HepG2 (cell line): ENCODE results near the gene GRID1. TPM values are rescaled to one million over a fixed set of nuclear protein-coding genes. Genes with fewer than 3 reads are reported as not detected.

Experiments
- ATAC-seq: fragments of 200-7000 bp; cut with Tn5 transposase; 3 replicates; pipeline ENCODE4 v1.9.1; 2020; ENCODE audit warnings: mild to moderate bottlenecking, moderate library complexity
- BruUV-seq: library from RNA; stranded (reverse); fragments of 400-500 nt; replicated peaks from 2 replicates; lab custom pipeline; 2021; lab: Mats Ljungman, UMichigan
- CTCF ChIA-PET: fragments of 300-600 bp; formaldehyde crosslinking; extraction: SDS; loops from one replicate; lab custom pipeline; 2021; ENCODE audit warnings: low total read pairs, inconsistent platforms, low intra/inter-chr PET ratio; lab: Yijun Ruan, JAX
- POLR2A ChIA-PET: fragments of 350-600 bp; sonication (Branson Sonifier 250); formaldehyde crosslinking; loops from one replicate; lab custom pipeline; 2020; ENCODE audit warnings: antibody characterized with exemption, inconsistent platforms; lab: Yijun Ruan, JAX
- DNase-seq: peaks from one replicate; pipeline ENCODE4 v3.0.0-alpha.2; 2015; ENCODE audit warnings: low spot score
- FAIRE-seq: peaks from 3 replicates; lab custom pipeline; 2011; peaks lifted over from hg19 to GRCh38; lab: Jason Lieb, UNC
- H2AFZ ChIP-seq: one replicate; pipeline ENCODE4 v1.6.1; 2011; ENCODE audit warnings: low read length, inconsistent platforms
- H3K27ac ChIP-seq: fragments of 300-600 bp; 3 replicates; pipeline ENCODE4 v1.8.0; 2011; ENCODE audit warnings: mixed run types, mild to moderate bottlenecking, mixed read lengths, low read length, inconsistent platforms; ENCODE audit not compliant: insufficient read depth; ENCODE audit errors: extremely low read length
- H3K27me3 ChIP-seq, 2 experiments: fragments of 200-600 bp in 1 of 2; 2 replicates in 1 of 2; 3 replicates in 1 of 2; pipeline versions ENCODE4 v1.6.0 to v1.8.0; 2011; ENCODE audit warnings: low read length in 2 of 2, mild to moderate bottlenecking in 2 of 2, moderate library complexity in 2 of 2, inconsistent platforms in 1 of 2; ENCODE audit not compliant: insufficient read depth in 2 of 2, control insufficient read depth in 1 of 2
- H3K36me3 ChIP-seq, 2 experiments: fragments of 200-600 bp in 1 of 2; replicated peaks in 1 of 2; 2 replicates in 1 of 2; 3 replicates in 1 of 2; pipeline versions ENCODE4 v1.5.1 to v1.8.0; 2011; ENCODE audit warnings: low read length in 2 of 2, inconsistent platforms in 1 of 2; ENCODE audit not compliant: insufficient read depth in 2 of 2, control insufficient read depth in 1 of 2
- H3K4me1 ChIP-seq: 2 replicates; pipeline ENCODE4 v1.5.1; 2012; ENCODE audit warnings: low read length, inconsistent platforms; ENCODE audit not compliant: insufficient read depth
- H3K4me2 ChIP-seq: 2 replicates; pipeline ENCODE4 v1.6.0; 2011; ENCODE audit warnings: low read depth, low read length, inconsistent platforms
- H3K4me3 ChIP-seq, 3 experiments: fragments of 200-600 bp in 1 of 3; sonication (generic), shearing (Covaris generic) in 1 of 3; replicated peaks in 1 of 3; 2 replicates each; pipeline ENCODE4 v1.5.1; 2011 to 2016; ENCODE audit warnings: low read length in 3 of 3, inconsistent platforms in 2 of 3, low read depth in 2 of 3, mild to moderate bottlenecking in 2 of 3, control low read depth in 1 of 3, mixed read lengths in 1 of 3; ENCODE audit not compliant: insufficient read depth in 1 of 3
- H3K79me2 ChIP-seq: one replicate; pipeline ENCODE4 v1.6.1; 2011; ENCODE audit warnings: low read length, inconsistent platforms; ENCODE audit not compliant: insufficient read depth
- H3K9ac ChIP-seq: 2 replicates; pipeline ENCODE4 v1.6.0; 2011; ENCODE audit warnings: mild to moderate bottlenecking, low read depth, low read length, inconsistent platforms; ENCODE audit not compliant: insufficient read depth
- H3K9me3 ChIP-seq: 2 replicates; pipeline ENCODE4 v1.5.1; 2012; ENCODE audit warnings: mild to moderate bottlenecking, low read length
- H4K20me1 ChIP-seq: 2 replicates; pipeline ENCODE4 v1.6.0; 2011; ENCODE audit warnings: inconsistent platforms, mild to moderate bottlenecking, low read length, moderate library complexity; ENCODE audit not compliant: insufficient read depth
- CC2D1A ChIP-seq: sonication (generic); formaldehyde crosslinking; IDR thresholded peaks from 2 replicates; pipeline ENCODE4 v1.8.1; 2023; ENCODE audit warnings: mild to moderate bottlenecking, missing genetic modification reagents
- DR1 ChIP-seq: sonication (generic); formaldehyde crosslinking; IDR thresholded peaks from 2 replicates; pipeline ENCODE4 v1.8.0; 2021; ENCODE audit warnings: mild to moderate bottlenecking, missing genetic modification reagents, inconsistent platforms
- KDM2A ChIP-seq: sonication (generic); formaldehyde crosslinking; IDR thresholded peaks from 2 replicates; pipeline ENCODE4 v1.4.0; 2020; ENCODE audit warnings: low read depth, missing genetic modification reagents, borderline replicate concordance
- MAFK ChIP-seq, 2 experiments: IDR thresholded peaks in 1 of 2; conservative IDR thresholded peaks in 1 of 2; 2 replicates each; pipeline ENCODE4 v1.6.1; 2011; ENCODE audit warnings: improper control_type of control experiment in 2 of 2, low read length in 2 of 2
- MATR3 ChIP-seq: sonication (generic); formaldehyde crosslinking; IDR thresholded peaks from 2 replicates; pipeline ENCODE4 v1.4.0; 2020; ENCODE audit warnings: missing genetic modification reagents
- SIN3B ChIP-seq: fragments of 150-350 bp; IDR thresholded peaks from 2 replicates; pipeline ENCODE4 v1.6.1; 2014; ENCODE audit warnings: low read length
- SMAD3 ChIP-seq: sonication (generic); formaldehyde crosslinking; IDR thresholded peaks from 2 replicates; pipeline ENCODE4 v1.4.0; 2020; ENCODE audit warnings: missing genetic modification reagents
- SMC3 ChIP-seq: IDR thresholded peaks from 2 replicates; pipeline ENCODE4 v1.6.1; 2011; ENCODE audit warnings: low read length, improper control_type of control experiment
- STAG1 ChIP-seq: sonication (generic); formaldehyde crosslinking; IDR thresholded peaks from 2 replicates; pipeline ENCODE4 v1.4.0; 2020; ENCODE audit warnings: missing genetic modification reagents
- ZNF253 ChIP-seq: sonication (generic); formaldehyde crosslinking; IDR thresholded peaks from 2 replicates; pipeline ENCODE4 v1.8.0; 2022; ENCODE audit warnings: mild to moderate bottlenecking, missing genetic modification reagents, borderline replicate concordance
- ZNF430 ChIP-seq: sonication (generic); formaldehyde crosslinking; IDR thresholded peaks from 2 replicates; pipeline ENCODE4 v1.9.0; 2021; ENCODE audit warnings: mild to moderate bottlenecking, missing genetic modification reagents
- WGBS: methylation state at CpG from one replicate; pipeline ENCODE4 v1.1.6; 2017; ENCODE audit warnings: low lambda C conversion rate; 5-methylcytosine and 5-hydroxymethylcytosine counted together
- in situ Hi-C: cut with HindIII; loops from 2 replicates; pipeline ENCODE4 v1.10.0; 2017; ENCODE audit warnings: low pct_unique_long_range_greater_than_20kb; ENCODE audit not compliant: extremely low pct_ligation_motif_present
- intact Hi-C: fragments of 100-400 bp; cut with micrococcal nuclease; formaldehyde crosslinking; loops from one replicate; pipeline ENCODE4 v1.10.0; 2022; ENCODE audit not compliant: unreplicated experiment
- polyA plus RNA-seq, 8 experiments: library from polyadenylated mRNA; depleted of rRNA in 3 of 8; stranded (reverse) in 7 of 8; unstranded in 1 of 8; fragments of >200 nt; fragmentation: Illumina TruSeq in 4 of 8; extraction: Trizol in 4 of 8; gene quantifications; 2 replicates each; pipeline versions ENCODE4 v1.2.1 to v1.2.3, GENCODE V29; 2011 to 2016; ENCODE audit warnings: low read depth in 4 of 8, missing spikeins in 1 of 8, mixed read lengths in 1 of 8; ENCODE audit not compliant: insufficient read depth in 1 of 8
- total RNA-seq, 5 experiments: library from RNA; depleted of rRNA; stranded (reverse); fragments of >200 nt; fragmentation: Illumina TruSeq; extraction: Trizol; gene quantifications; 2 replicates each; pipeline ENCODE4 v1.2.3, GENCODE V29; 2016; ENCODE audit warnings: low read depth in 1 of 5
- TF ChIP-seq, protein P1 (sequence below): sonication (generic); formaldehyde crosslinking; IDR thresholded peaks from 2 replicates; pipeline ENCODE4 v1.4.0; 2020; ENCODE audit warnings: mild to moderate bottlenecking, missing genetic modification reagents, borderline replicate concordance
- TF ChIP-seq, protein P2 (sequence below): sonication (generic); formaldehyde crosslinking; IDR thresholded peaks from 2 replicates; pipeline ENCODE4 v1.8.1; 2023; ENCODE audit warnings: mild to moderate bottlenecking, missing genetic modification reagents

Gene GRID1
- total and polyA plus RNA-seq, 2 of the 13 experiments (the other 11 are each of a cell fraction or from before 2014, with no cell fraction given), result 0.05 TPM; not detected in 1

DNA sequence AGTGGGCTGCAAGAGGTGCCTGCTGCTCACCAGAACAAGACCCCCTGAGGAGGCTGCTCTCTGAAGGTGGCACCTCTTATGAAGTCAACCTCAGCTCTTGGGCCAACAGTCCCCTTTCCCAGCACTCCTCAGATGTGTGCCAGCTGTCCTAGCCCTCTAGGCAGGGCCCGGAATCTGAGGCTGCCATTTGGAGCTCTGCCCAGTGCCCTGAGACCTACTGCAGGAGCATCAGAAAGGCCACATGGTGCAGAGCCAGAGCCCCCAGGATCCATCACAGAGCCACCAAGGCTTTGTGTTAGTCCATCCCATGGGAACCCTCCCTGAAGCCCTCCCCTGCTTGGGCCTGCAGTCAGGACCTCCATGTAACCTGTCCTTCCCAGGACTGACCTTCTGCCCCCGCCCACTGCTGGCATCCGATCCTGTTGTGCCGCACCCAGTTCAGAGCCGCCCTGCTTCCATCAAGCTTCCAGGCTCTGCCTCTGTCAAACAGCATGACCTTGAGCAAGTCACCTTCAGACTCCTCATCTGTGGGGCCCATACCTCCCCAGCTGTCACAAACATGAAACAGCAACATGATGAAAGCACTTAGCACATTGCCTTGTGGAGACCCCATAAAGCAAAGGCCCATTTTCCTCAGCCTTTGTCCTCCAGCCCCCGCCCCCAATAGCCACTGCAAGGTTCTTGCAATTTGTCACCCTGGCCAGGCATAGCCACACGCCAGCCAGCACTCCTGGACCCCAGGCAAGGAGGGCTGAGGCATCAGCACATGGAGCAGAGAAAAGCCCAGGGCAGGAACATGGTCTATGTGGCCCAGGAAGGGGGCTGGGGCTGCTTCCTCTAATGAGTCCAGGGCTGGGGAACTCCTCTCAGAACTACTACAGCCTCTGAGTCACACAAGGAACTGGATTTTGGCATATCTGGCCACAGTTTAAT lies 51.7 kb downstream of the GRID1 start:
- DNase-seq, result no peak
- H3K9ac ChIP-seq, result no peak overlapping the region
- no peak overlapping the region for H3K27ac ChIP-seq
- no peak overlapping the region for H2AFZ ChIP-seq
- CTCF ChIA-PET, result no interaction called here
- H3K4me2 ChIP-seq, result no peak overlapping the region
- no TSS peak for BruUV-seq
- no peak overlapping the region for H3K4me3 ChIP-seq
- no peaks in the 10 kb centered on the region for H3K36me3 ChIP-seq
- H4K20me1 ChIP-seq, result no peaks in the 10 kb centered on the region
- H3K4me1 ChIP-seq, result no peaks in the 10 kb centered on the region
- POLR2A ChIA-PET, result no interaction called here
- H3K27me3 ChIP-seq, result peaks cover 0 to 7% of the 10 kb centered on the region in 2 experiments; a peak in 1 of 5 replicates
- WGBS, result 0% methylated on average over 2 of the region's 7 CpGs
- no peaks in the 10 kb centered on the region for H3K9me3 ChIP-seq
- no peak for ATAC-seq
- TF ChIP-seq SMAD3 (CRISPR knock-in tag), result no peak
- no peak for TF ChIP-seq ZNF253 (CRISPR knock-in tag)
- no peak for TF ChIP-seq MAFK (conservative IDR thresholded peaks at IDR 0.05 in 1 of 2, IDR thresholded peaks at IDR 0.05 in 1 of 2; ENCODE audit: low read length in 2 of 2)
- TF ChIP-seq DR1 (CRISPR knock-in tag), result no peak
- TF ChIP-seq KDM2A (CRISPR knock-in tag), result no peak
- TF ChIP-seq STAG1 (CRISPR knock-in tag), result no peak
- no peak for FAIRE-seq
- in situ Hi-C loops (no loop called here), intact Hi-C loops (no loop called here)
- no peaks in the 10 kb centered on the region for H3K79me2 ChIP-seq

DNA sequence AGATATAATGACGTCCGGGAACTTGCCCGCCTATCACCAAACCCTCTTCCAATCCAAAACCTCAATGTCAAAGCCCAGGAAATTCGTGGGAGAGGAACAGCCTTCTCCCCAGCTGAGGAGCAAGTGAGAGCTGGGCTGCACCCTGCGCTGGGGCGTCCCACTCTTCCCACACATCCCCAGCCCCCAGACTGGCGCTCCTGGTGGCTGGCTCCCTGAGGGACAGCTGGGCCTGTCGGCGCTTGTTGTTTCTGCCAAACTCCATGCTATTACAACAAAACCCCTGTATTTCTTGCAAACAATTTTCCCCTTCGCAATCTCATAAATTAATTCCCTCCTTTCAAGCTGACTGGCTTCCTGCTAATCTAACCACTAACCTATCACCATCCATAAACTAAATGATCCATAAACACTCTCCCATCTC lies 53.0 kb downstream of the GRID1 start:
- Histone ChIP-seq H3K9me3 (no peaks in the 10 kb centered on the region), H3K36me3 (no peaks in the 10 kb centered on the region), H2AFZ (no peak overlapping the region), H3K4me2 (no peak overlapping the region), H3K4me3 (no peak overlapping the region), H3K9ac (no peak overlapping the region), H3K27ac (no peak overlapping the region), H3K27me3 (peaks cover 0 to 7% of the 10 kb centered on the region in 2 experiments; a peak in 1 of 5 replicates), H3K4me1 (no peaks in the 10 kb centered on the region), H4K20me1 (no peaks in the 10 kb centered on the region), H3K79me2 (no peaks in the 10 kb centered on the region)
- intact Hi-C loops (no loop called here), in situ Hi-C loops (no loop called here)
- POLR2A ChIA-PET, result no interaction called here
- BruUV-seq, result no TSS peak
- ATAC-seq (no peak), FAIRE-seq (no peak), DNase-seq (no peak)
- WGBS, result 0% methylated on average over 3 of the region's 10 CpGs
- CTCF ChIA-PET, result no interaction called here
- TF ChIP-seq, protein P1, sequence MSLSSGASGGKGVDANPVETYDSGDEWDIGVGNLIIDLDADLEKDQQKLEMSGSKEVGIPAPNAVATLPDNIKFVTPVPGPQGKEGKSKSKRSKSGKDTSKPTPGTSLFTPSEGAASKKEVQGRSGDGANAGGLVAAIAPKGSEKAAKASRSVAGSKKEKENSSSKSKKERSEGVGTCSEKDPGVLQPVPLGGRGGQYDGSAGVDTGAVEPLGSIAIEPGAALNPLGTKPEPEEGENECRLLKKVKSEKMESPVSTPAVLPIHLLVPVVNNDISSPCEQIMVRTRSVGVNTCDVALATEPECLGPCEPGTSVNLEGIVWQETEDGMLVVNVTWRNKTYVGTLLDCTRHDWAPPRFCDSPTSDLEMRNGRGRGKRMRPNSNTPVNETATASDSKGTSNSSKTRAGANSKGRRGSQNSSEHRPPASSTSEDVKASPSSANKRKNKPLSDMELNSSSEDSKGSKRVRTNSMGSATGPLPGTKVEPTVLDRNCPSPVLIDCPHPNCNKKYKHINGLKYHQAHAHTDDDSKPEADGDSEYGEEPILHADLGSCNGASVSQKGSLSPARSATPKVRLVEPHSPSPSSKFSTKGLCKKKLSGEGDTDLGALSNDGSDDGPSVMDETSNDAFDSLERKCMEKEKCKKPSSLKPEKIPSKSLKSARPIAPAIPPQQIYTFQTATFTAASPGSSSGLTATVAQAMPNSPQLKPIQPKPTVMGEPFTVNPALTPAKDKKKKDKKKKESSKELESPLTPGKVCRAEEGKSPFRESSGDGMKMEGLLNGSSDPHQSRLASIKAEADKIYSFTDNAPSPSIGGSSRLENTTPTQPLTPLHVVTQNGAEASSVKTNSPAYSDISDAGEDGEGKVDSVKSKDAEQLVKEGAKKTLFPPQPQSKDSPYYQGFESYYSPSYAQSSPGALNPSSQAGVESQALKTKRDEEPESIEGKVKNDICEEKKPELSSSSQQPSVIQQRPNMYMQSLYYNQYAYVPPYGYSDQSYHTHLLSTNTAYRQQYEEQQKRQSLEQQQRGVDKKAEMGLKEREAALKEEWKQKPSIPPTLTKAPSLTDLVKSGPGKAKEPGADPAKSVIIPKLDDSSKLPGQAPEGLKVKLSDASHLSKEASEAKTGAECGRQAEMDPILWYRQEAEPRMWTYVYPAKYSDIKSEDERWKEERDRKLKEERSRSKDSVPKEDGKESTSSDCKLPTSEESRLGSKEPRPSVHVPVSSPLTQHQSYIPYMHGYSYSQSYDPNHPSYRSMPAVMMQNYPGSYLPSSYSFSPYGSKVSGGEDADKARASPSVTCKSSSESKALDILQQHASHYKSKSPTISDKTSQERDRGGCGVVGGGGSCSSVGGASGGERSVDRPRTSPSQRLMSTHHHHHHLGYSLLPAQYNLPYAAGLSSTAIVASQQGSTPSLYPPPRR (CRISPR knock-in tag), result no peak
- TF ChIP-seq, protein P2, sequence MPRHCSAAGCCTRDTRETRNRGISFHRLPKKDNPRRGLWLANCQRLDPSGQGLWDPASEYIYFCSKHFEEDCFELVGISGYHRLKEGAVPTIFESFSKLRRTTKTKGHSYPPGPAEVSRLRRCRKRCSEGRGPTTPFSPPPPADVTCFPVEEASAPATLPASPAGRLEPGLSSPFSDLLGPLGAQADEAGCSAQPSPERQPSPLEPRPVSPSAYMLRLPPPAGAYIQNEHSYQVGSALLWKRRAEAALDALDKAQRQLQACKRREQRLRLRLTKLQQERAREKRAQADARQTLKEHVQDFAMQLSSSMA (CRISPR knock-in tag), result no peak
- TF ChIP-seq MATR3 (CRISPR knock-in tag), result no peak
- no peak for TF ChIP-seq SIN3B
- TF ChIP-seq SMC3, result no peak
- TF ChIP-seq ZNF430 (CRISPR knock-in tag), result no peak
- no peak for TF ChIP-seq CC2D1A (CRISPR knock-in tag)
